ENCODE results near the gene ARL6.
"Not testable (repeated sequence)": the region's sequence is repeated elsewhere in the genome, so short reads cannot be mapped to it uniquely, and the experiment has no call there.

The ARL6 gene

GRCh38 chr3:97821287-97821773, 56.8 kb downstream of the ARL6 start:
- DNase-seq (ENCODE audit: low read depth), result peak; percentile 33

- DNase-seq (ENCODE audit: low read depth), result peak; percentile 77
Measured at GRCh38 chr3:97821774-97822358, 57.3 kb downstream of the ARL6 start, which contains the start of gene CRYBG3. CRYBG3 (plus strand) TSS chr3:97822011; CDS start chr3:97822207, 196 bp downstream.

DNA sequence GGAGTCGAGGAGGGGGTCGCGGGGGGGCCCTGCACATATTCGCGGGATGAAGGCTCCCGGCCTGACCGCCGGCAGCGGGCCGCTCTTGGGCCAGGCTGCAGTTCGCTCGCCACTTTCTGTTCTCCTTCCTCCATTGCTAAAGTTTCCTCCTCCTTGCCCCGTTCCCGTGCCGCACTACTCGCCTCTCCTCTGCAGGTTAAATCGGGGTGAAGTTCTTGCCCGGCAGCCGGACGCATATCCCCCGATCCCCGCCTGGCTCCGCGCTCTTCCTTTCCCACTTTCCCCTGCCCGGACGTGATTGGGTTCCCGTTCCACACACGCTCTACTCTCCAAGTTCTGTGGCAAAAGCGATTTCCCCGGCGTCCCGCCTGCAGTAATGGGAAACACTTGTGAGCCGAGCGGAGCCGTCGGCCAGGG, 57.8 kb downstream of the ARL6 start:
- peak; percentile 5 for DNase-seq (ENCODE audit: low read depth)

DNA sequence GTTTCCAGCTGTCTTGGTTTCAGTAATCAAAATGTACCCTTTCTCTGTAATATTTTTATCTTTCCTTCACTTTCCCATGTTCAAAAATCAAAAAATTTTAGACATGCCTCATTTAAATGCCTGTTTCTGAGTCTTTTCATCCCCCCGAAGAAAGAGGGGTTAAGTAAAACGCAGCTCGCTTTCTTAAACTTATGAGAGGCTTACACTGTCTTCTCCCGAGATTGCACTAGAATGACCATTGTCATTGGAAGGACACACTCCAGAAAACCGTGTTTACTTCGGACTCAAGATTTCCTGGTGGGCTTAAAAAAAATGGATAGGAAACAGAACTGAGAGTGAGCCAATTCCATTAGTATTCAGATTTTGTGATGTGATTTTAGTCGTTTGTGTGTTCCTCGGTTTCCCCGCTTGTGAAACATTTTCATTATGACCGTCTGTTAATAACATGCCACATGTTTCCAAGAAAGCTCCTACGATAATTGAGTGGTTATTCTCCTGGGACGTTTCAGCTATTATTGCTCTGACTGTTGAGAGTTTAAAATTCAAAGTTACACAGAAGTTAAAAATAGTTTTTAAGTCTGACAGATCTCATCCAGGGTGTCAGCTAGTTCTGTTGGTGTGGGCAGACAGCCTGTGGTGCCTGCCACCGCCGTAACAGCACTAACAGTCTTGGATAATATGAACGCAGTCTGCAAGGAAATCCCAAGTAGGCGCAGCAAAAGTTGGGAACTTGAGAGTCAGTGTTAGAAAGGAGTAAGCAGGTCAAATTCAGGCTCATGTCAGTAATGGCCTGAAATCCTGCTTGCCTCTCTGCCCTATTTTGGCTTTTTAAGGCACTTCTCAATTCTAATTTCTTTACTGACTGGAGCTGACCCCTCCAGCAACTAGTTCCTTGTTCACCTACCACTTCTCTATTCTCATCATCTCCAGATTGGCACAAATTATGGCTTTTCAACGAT, 58.8 kb downstream of the ARL6 start:
- DNase-seq (ENCODE audit: low read depth), result no peak

DNA sequence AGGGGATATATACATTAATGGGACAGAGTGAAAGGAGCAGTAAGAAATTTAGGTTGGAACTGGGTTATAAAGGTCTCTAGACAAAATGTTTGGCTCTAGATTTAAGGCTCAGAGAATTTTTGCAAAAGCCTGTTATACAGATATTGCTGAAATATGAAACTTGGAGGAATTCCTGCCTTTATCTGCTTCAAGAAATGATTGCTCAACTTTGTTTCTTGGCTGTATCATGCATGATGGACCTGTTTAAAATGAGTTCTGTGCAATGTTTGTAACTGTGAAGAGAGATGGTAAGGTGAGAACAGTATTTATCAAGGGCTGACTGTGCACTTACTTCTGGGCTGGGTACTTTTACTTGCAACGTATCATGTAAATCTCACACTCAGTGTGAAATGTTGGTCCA, 60.5 kb downstream of the ARL6 start:
- no peak for DNase-seq (ENCODE audit: low read depth)

- DNase-seq (ENCODE audit: low read depth), result no peak
Measured at GRCh38 chr3:97827741-97828471, 63.3 kb downstream of the ARL6 start.

DNA sequence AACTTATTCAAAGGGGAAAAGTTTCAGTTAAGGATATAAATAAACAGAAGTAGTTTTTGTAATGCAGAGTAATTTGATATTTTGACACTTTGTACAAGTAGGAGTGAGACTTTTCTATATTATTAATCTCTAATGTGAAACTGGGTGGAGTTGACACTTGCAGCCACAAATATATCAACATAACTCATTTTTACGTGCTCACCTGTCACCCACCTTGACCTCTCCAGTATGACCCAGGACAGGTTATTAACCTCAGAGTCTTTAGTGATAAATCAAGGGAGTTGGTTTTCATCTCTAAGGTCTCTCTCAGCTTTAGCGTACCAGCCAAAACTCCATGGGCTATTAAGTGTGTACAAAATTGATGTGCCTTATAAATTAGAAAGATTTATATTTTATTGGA, 64.6 kb downstream of the ARL6 start:
- DNase-seq (ENCODE audit: low read depth), result no peak

DNA sequence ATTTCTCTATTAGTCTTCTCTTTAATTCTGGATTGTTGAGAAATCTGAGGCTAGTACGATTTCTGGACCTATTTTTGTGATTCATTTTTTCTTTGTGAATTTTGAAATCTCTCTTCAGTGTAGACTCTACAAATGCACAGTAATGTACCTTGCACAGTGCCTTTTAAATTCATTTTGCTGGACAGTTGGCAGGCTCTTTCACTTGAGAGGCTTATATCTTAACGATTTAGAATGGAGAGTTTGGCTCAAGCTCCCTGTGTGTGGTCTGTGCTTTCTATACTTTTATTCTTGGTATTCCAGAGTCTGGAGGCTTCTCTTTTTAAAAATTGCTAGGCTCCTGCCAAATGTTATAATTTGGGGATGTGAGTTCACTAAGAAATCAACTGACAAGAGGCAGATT, 66.1 kb downstream of the ARL6 start:
- DNase-seq (ENCODE audit: low read depth), result no peak

GRCh38 chr3:97831140-97831539, 66.6 kb downstream of the ARL6 start:
- no peak for DNase-seq (ENCODE audit: low read depth)

DNA sequence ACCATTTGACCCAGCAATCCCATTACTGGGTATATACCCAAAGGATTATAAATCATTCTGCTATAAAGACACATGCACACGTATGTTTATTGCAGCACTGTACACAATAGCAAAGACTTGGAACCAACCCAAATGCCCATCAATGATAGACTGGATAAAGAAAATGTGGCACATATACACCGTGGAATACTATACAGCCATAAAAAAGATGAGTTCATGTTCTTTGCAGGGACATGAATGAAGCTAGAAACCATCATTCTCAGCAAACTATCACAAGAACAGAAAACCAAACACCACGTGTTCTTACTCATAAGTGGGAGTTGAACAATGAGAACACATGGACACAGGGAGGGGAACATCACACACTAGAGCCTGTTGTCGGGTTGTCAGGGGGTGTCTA, 68.6 kb downstream of the ARL6 start:
- not testable (repeated sequence) for DNase-seq (ENCODE audit: low read depth)

DNA sequence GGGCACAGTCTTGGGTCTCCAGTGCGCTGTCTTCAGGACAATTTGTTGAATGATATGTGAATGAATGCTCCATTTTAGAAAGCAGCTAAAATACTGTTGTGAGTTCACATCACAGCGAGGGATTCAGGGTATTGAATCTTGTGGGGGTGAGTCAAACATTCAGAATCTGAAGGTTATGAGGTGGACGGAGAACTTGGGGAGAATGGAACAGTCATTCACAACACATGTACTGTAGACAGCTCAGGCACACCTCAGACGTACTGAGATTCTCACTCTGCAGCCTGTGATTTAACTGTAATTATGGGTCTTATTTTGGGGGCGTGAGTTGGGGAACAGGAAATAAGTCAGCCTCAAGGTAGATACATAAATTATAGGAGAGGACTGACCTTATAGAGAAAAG, 71.2 kb downstream of the ARL6 start:
- no peak for DNase-seq (ENCODE audit: low read depth)

DNA sequence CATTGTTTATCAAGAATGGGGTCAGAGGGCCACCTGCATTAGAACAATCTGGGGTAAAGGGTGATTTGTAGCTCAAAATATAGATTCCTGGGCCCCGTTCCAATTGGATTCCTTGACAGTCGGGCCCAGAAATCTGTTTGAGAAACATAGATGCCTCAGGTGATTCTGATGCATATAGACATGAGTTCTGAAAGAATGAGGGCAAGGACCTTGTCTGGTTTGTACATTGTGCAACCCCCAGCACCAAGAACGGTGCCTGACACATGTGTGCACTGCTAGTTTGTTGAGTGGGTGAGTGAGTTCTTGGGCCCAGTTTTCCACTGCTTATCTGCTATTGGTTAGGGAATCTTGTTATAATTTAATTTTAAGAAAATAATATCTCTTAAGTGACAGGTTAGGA, 73.8 kb downstream of the ARL6 start:
- DNase-seq (ENCODE audit: low read depth), result no peak

- DNase-seq (ENCODE audit: low read depth), result no peak
Measured at GRCh38 chr3:97839944-97840343, 75.4 kb downstream of the ARL6 start.

- no peak for DNase-seq (ENCODE audit: low read depth)
Measured at GRCh38 chr3:97841304-97841703, 76.7 kb downstream of the ARL6 start.

DNA sequence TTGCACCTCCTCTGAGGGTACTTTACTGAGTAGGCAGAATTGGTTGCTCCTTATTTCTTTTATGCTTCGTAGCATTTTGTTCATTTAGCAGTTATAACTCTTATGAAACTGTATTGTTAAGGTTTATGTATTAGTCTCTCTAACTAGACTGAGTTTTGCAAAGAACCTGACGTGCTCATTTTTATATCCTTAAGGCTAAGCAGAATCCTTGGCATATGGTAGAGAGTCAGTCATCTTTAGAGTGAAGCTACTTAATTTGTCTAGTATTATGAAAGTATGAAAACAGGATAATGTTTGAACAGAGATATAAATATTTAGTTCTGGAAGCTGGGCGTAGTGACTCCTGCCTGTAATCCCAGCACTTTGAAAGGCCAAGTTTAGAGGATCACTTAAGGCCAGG, 77.4 kb downstream of the ARL6 start:
- DNase-seq (ENCODE audit: low read depth), result no peak

- no peak for DNase-seq (ENCODE audit: low read depth)
Measured at GRCh38 chr3:97848779-97849178, 84.2 kb downstream of the ARL6 start.

Measured in activated T-helper 9 cell treated with anti-CD3 and anti-CD28 coated beads, Interleukin-2, amount 50 U/mL, for 16 hours (primary cell).